CD4-positive, alpha-beta T cell treated with Interferon alpha-2 for 1 hour (primary cell): ENCODE results near the gene CST4.
"Not testable (repeated sequence)": the region's sequence is repeated elsewhere in the genome, so short reads cannot be mapped to it uniquely, and the experiment has no call there.

Experiments used
- DNase-seq, 2 donors: peaks; one replicate each; pipeline ENCODE4 v3.0.0-alpha.2; 2020 to 2022

CST4 gene

DNA sequence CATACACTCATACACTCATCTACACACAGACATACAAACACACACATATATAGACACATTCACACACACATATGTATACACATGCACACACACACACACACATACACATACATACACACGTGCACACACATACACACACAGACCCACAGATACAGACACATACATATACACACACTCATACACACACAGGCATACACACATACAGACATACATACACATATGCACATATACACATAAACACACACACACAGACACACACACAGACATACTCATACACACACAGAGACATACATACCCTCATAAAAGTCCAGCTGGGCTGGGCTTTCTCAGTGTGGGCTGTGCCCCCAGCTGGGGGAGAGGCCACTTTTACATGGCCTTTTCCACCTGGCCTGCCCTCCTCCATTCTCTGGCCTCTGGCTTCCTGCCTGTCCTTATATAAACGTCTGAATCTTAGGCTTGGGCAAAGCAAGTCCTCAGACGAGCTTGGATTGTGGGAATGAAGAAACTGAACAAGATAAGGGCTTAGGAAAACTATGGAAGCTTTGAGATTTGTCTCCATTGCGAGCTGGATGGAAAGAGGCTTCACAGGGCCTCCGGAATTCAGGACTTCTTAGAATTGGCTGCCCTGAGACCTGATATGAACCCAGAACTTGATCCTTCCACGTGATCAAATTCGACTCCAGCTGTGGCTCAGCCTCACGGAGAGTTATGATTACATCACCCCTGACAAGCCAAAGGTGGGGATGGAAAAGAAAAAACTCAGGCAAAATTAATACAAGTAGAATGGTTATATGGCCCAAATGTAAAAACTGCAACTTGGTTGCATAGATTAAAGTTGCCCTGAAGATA lies 28.6 kb downstream of the CST4 start:
- no peak for DNase-seq

DNA sequence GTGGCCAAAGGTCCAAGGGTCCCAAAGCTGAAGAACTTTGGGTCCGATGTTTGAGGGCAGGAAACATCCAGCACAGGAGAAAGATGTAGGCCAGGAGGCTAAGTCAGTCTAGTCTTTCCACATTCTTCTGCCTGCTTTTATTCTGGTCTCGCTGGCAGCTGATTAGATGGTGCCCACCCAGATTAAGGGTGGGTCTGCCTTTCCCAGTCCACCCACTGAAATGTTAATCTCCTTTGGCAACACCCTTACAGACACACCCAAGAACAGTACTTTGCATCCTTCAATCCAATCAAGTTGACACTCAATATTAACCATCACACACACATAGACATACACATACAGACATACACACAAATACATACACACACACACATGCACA lies 29.2 kb downstream of the CST4 start:
- not testable (repeated sequence) for DNase-seq

DNA sequence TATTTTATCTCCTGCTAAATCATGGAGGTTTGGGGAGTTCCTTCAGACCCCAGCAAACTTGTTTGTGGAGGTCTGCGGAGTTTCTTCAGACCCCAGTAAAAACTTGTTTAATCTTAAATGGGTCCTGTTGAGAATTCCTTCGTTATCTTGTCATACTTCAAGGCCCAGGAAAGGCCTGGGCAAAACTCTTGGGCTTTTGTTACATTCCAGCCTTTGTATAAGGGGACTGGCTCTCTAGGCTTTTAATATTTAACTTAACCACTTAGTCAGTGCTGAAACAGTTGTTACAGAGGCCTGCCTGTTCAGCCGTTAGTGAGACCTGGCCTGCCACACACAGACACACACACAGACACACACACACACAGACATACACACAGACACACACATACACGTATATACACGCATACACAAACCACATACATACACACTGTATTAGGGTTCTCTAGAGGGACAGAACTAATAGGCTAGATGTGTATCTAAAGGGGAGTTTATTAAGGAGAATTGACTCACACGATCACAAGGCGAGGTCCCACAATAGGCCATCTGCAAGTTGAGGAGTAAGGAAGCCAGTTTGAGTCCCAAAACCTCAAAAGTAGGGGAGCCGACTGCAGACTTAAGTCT lies 29.7 kb downstream of the CST4 start:
- no peak for DNase-seq

DNA sequence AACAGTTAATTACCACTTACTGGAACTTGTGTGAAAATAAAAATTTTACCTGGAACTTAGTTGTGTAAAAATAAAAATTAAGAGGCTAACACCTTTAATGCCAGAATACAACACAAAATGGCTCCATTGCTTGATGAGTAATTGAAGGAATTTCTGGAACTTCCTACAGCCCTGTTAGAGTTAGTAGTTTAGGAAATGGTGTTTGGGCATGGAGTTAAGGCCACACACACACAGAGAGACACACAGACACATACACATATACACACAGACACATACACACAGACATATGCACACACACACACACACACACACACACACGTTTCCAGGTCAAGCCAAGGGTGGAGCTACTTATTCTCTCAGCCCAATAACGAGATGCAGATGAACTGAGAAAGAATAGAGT lies 30.5 kb downstream of the CST4 start:
- no peak for DNase-seq

DNA sequence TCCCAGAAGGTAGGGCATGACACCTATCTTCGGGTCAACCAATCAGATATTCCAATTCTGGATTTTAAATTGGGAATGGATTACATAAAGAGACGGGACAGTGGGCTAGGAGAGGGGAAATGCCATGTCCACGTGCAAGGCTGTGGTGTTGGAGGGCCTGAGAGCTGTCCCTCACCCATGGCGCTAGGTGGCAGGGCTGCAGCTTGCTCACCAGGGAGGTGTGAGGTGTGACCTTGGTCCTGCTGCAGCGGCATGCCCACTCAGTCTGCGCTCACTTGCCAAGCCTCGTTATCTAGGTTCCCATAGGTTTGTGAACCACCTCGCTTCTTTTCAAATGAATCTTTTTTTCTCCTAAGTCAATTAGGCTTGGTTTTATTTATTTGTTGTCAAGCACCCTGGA lies 31.6 kb downstream of the CST4 start:
- no peak for DNase-seq

DNA sequence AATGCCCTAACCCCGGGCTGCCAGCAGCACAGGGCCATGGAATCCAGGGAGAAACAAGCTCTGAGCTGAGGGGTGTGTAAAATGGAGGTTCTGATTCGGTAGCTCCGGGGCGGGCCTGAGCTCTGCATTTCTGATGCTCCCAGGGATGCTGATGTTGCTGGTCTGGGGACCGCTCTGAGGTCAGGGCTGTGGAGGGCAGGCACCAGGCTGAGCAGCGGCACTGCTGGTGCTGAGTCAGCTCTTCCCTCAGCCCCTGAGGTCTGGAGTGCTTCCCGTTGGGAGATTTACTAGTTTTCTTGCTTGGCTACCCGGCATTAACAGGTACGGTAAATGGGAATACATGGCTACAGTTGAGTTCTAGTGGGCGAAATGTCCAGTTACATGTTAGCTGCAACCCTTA lies 32.5 kb downstream of the CST4 start:
- DNase-seq, result no peak

DNA sequence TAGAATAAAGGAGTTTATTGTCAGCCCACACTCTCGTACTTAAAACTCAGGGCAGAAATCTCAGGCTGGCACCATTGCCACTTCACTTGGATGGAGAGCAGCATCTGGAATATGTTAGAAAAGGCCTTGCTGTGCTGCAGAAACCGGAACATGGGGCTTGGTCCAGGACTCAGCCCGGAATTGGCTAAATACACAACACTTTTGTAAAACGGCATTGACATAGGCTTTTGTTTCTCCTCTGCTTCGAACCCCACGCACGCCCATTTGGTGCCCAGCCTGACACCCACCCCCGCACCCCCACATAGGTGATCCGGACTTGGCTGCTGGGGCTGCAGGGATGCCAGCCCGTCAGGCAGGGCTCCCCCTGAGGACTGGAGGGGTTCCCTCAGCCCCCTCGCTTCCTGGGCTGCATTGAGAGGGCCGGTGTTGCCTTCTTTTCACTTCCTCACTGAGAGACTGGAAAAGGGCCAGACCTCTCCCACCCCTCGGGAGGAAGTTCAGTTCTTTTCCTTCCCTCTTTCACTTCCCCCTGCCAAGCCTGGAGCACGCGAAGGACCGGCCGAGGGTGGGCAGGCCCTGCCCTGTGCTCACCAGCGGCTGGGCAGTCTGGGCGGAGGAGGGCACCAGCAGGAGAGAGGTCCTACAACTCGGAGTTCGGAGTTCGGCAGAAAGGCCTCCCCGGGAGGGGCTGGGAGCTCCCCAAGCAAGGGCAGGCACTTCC lies 33.2 kb downstream of the CST4 start:
- peak; percentile 16 to 35 for DNase-seq

DNA sequence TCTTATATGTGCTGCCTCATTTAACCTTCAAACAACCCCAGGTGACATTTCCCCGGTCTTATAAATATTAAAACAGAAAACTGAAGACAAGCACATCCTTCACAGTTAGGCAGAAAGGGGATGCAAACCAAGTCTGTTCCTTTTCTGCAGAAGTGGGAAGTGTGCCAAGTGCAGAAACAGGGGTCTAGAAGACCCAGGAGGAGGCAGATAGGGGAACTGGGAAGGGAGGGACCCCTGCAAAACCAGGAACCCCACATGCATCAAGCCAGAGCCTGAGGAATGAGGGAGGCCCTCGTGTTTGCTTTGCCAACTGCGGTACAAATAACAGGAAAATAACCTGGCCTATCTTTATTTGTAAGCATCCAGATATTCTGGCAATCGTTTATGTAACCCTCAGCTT lies 34.1 kb downstream of the CST4 start:
- DNase-seq, result no peak

DNA sequence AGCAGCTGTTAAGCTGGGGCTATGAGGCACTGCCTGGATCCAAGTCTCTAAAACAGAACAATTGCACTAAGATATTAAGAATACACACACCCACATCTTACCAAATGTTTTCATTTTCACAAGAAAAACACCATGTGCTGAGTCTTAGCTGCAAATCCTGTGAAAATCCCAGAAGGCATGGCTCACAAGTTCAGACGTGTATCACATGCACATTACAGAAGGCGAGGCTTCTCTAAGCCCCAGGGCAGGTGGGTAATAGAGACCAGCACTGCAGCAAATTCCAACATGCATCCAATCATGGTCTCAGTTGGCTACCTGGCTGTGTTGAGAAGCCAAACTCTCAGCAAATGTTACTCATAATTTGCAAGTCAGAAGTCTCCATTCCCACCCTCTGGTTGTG lies 34.8 kb downstream of the CST4 start:
- no peak for DNase-seq

DNA sequence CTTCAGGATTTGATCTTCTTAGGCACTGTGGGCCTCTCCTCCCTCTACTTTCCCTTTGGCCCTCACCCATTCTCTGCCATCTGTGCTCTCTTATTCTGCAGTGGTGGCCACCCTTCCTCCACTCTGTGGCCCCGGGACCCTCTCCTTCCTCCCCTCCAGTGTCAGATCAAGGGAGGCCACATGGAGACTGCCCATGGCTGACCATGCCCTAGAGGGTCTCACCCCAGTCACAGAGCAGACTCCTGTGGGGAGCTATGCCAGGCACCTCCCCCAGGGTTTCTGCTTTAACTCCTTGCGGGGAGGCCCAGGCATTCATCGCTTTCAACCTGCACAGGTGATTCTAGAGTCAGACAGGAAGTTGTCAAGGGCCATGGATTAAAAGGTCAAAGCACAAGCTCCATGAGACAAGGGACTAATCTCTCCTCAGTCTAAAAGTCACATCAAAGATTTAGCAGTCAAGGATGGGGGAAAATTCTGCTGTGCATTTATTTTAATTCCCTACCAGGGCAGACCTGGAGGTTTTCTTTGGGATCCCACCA lies 35.4 kb downstream of the CST4 start:
- no peak for DNase-seq

DNA sequence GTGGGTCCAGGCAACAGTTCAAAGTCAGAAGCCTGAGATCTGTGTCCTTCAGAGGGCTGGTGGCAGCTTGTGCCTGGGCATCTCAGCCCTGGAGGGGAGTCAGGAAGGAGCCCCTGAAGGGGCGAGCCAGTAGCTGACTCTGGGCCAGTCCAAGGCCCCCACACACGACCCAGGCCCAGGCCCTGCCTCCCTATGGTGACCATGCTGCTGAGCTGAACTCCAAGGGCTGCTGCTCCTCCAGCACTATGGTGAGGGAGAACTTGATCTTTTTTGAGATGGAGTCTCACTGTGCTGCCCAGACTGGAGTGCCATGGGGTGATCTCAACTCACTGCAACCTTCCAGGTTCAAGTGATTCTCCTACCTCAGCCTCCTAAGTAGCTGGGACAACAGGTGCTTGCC lies 35.9 kb downstream of the CST4 start:
- DNase-seq, result no peak

DNA sequence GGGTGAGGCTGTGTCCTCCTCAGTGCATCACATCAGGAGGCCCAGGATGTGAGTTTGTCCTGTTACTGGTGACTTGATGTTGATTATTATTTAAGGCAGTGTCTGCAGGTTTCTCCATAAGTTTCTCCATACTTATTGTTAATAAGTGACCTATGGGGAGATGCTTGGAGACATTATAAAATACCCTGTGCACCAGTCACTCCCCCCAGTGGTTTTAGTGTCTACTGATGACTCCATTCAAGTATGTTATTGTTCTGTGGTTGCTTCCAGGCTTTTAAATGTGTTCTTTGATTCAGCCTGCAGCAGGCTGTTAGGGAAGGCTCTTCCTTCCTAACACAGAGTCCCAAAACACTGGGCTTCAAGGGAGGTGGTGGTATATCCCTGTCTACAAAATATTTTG lies 36.5 kb downstream of the CST4 start:
- no peak for DNase-seq

DNA sequence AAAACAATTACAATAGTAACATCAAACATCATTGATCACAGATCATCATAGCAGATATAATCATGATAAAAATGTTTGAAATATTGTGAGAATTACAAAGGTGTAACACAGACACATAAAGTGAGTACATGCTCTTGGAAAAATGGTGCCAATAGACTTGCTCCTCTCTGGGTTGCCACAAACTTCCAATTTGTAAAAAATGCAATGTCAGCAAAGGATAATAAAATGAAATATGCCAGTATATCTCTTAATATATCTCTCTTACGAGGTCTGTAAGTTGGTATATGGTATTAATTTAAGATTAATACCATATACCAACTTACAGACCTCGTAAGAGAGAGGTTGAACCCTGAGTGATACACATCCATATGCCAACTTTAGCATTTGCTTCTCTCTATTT lies 37.7 kb downstream of the CST4 start:
- no peak for DNase-seq

DNA sequence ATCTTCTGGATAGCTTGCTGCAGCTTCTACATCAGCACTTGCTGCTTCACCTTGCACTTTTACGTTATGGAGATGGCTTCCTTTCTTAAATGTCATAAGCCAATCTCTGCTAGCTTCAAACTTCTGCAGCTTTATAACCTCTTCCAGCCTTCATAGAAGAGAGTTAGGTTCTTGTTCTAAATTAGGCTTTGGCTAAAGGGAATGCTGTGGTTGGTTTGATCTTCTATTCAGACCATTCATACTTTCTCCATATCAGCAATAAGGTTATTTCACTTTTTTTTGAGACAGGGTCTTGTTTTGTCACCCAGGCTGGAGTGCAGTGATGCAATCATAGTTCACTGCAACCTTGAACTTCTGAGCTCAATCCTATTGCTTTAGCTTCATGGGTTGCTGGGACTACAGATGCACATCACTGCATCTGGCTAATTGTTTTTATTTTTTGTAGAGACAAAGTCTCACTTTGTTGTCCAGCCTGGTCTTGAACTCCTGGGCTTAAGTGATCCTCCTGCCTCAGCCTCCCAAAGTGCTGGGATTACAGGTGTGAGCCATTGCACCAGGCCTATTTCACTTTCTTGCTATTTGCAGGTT lies 38.9 kb downstream of the CST4 start:
- no peak for DNase-seq

DNA sequence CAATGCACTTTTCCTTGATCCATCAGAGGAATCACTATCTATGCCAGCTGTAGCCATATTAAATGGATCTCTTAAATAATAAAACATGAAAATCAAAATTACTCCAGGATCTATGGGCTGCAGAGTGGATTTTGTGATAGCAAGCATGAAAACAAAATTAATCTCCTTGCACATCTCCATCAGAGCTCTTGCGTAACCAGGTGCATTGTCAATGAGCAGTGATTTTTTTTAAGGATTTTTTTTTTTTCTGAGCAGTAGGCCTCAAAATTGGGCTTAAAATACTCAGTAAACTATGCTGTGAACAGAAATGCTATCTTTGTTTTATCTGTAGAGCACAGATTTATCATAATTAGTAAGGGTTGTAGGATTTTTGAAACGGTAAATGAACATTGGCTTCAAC lies 39.6 kb downstream of the CST4 start:
- DNase-seq, result no peak

DNA sequence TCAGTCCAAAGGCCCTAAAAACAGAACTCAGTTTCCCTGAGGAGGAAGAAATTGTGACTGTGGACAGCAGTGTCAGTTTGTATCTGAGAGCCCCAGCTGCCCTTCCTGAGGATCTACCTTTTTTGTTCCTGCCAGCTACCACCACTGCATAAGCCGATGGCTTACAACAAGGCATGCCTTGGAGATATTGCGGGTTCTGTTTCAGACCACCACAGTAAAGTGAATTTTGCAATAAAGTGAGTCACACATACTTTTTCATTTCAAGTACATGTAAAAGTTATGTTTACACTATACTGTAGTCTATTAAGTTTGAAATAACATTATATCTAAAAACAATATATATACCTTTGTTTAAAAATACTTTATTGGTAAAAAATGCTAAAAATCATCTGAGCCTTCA lies 41.5 kb downstream of the CST4 start:
- DNase-seq, result no peak

DNA sequence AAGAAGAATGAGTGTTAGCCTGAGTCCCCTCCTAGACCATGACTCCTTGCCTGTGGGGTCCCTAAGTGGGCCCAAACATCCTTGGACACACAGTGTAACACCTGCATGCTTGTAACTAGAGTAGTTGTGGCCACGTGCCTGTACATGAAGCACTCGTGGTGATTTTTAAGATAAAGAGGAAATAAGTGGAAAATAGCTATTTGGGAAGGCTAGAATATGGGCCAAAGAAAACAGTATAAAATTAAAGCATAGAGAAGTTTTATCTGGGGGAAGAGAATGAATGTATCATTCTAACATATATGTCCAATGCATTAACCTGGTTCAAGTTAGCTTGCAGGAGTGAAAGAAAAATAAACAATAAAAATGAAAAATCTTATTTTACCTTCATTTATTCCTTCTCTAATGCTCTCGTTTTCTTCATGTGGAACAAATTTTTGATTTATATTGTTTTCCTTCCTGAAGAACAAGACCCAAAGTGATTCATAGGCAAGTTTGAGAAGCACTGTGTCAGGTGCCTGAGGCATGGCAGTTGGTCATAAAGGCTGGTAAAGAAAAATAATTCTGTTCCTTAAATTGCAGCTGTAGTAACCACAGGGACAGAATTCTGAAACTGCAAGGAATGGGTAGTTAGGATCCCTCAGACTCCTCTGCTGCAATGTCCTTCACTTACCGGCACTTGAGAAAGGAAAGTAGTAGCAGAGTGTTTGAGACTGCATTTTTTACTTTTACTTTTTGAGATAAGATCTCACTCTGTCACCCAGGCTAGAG lies 42.5 kb downstream of the CST4 start:
- no peak for DNase-seq

DNA sequence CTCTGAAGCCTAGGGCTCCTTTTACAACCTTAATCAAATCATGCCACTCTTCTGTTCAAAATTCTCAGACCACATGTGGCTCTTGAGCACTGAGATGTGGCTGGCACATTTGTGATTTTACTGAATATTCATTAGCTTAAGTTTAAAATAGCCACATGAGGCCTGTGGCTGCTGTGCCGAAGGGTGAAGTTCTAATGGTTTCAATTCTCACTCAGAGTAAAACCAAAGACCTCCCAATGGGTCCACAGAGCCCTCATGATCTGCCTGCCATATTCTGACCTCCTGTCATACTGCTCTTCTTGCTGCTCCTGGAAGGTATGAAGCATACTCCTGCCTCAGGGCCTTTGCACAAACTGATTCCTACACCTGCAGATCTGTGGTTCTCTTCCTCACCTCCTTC lies 43.3 kb downstream of the CST4 start:
- DNase-seq, result no peak

DNA sequence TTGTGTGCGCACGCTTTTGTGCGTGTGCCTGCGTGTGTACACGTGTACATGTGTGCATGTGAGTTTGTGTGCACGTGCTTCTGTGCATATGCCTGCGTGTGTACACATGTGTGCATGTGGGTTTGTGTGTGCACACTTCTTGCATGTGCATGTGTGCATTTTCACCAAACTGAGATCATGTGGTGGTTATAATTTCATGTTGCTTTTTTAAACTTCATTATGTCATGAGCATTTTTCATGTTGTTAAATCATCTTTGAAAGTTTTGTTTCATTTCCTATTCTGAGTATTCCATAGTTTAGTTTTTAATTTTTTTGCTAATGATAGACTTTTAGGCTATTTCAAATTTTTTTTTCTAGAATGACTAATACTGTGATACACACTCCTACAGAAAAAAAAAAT lies 44.7 kb downstream of the CST4 start:
- no peak for DNase-seq

DNA sequence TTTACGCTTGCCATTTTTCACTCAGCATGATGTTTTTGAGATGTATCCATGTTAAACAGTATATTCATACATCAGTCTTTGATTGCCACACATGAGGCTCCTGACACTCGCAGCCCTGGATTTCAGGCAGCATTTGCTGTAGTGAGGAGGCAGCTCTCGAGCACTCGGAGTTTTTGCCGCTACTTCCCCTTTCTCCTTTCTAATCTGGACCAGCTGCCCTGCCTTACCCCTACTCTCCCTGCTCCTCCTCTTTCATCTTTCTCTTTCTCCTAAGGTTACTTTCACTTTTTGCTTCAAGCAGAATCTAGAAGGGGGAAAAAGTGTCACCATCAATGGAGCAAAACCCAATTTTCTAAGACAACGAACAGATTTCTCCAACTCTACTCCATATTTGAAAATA lies 45.2 kb downstream of the CST4 start:
- DNase-seq, result no peak

DNA sequence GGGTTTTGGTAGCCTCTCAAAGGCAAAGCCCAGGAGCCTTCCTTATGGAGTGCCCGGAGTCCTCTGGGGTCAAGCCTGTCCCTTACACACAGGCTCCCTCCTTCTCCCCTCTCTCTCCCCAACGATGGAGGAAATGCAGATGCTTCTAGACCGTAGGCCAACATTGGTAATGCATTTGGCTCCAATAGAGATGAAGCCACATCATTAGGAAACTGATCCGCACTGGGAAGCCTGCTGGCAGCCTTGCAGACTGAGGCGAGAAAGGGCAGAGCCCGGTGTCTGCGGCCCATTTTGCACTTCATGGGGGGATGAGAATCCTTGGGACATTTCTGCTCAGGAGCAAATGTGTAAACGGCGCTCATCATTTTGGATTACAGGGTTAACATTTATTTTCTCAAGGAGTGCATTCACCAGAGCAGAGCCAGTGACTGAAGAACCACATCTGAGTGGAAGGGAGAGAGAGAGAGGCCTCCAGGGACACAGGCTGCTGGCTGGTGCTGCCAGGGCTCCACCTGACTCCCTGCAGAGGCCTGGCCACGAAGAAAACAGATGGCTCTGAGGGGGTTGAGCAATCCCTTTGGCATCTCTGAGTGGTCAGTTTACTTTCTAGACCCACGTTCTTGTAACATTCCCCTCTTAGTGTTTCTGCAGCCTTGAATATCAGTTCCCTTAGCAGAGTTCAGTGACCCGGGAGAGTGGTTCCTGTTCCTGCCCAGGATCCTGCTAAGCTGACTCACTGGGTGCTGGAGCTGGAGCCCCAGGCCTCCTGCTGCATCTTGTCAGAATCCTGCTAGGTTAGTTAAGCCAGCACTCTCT lies 46.7 kb downstream of the CST4 start:
- DNase-seq, result no peak
